Heart left ventricle (tissue), 16 donors: ENCODE measurements around the gene ARSG. TPM values are rescaled to one million over a fixed set of nuclear protein-coding genes. Genes with fewer than 3 reads are reported as not detected.
"Not testable (repeated sequence)": the region's sequence is repeated elsewhere in the genome, so short reads cannot be mapped to it uniquely, and the experiment has no call there.

ENCODE experiments used
- ATAC-seq, 4 donors: fragments of 200-7000 bp; cut with Tn5 transposase; one replicate each; pipeline ENCODE4 v1.9.1; 2020 to 2022; ENCODE audit warnings: moderate library complexity in 4 of 4, mild to moderate bottlenecking in 3 of 4, moderate number of reproducible peaks in 1 of 4
- DNase-seq, 5 donors: peaks; one replicate each; pipeline ENCODE4 v3.0.0-alpha.2; 2020
- H3K27ac ChIP-seq, 12 donors: fragments of 200-600 bp; sonication (generic) in 4 of 12; one replicate each; pipeline versions ENCODE4 v1.5.0 to v1.8.0; 2016 to 2022; ENCODE audit warnings: mild to moderate bottlenecking in 2 of 12
- H3K27me3 ChIP-seq, 9 donors: fragments of 200-600 bp; sonication (generic) in 2 of 9; one replicate each; pipeline versions ENCODE4 v1.5.1 to v1.8.0; 2016 to 2022; ENCODE audit warnings: mild to moderate bottlenecking in 3 of 9
- H3K36me3 ChIP-seq, 9 donors: fragments of 200-600 bp; sonication (generic) in 2 of 9; one replicate each; pipeline versions ENCODE4 v1.5.0 to v1.8.0; 2018 to 2022; ENCODE audit warnings: mild to moderate bottlenecking in 2 of 9
- H3K4me1 ChIP-seq, 12 donors: fragments of 200-600 bp; sonication (generic) in 4 of 12; one replicate each; pipeline versions ENCODE4 v1.5.0 to v1.8.0; 2016 to 2022; ENCODE audit warnings: mild to moderate bottlenecking in 3 of 12
- H3K4me3 ChIP-seq, 12 donors: fragments of 200-600 bp; sonication (generic) in 4 of 12; one replicate each; pipeline versions ENCODE4 v1.5.0 to v1.8.0; 2017 to 2022; ENCODE audit warnings: mild to moderate bottlenecking in 9 of 12, moderate library complexity in 4 of 12
- H3K9me3 ChIP-seq, 12 donors: fragments of 200-600 bp; sonication (generic) in 4 of 12; one replicate each; pipeline versions ENCODE4 v1.5.0 to v1.8.0; 2016 to 2022; ENCODE audit warnings: mild to moderate bottlenecking in 1 of 12
- POLR2A ChIP-seq, 2 donors: fragments of 450-650 bp; IDR thresholded peaks; one replicate each; pipeline ENCODE4 v1.6.1; 2017; ENCODE audit warnings: antibody characterized with exemption in 2 of 2, mild to moderate bottlenecking in 2 of 2, moderate library complexity in 2 of 2
- WGBS, 4 donors: extraction: QIAGEN DNeasy Blood & Tissue Kit in 2 of 4; methylation state at CpG; one replicate each; pipeline versions ENCODE4 v1.1.5 to v1.1.7; 2013 to 2018; 5-methylcytosine and 5-hydroxymethylcytosine counted together
- intact Hi-C, 10 donors: fragments of 100-400 bp; cut with DNase I; formaldehyde crosslinking; loops; one replicate each; pipeline versions ENCODE4 v1.11.1 to v1.14.2; 2022
- polyA plus RNA-seq, 2 donors: library from polyadenylated mRNA; stranded (reverse); fragments of 200-250 nt; gene quantifications; one replicate each; pipeline ENCODE4 v1.2.3, GENCODE V29; 2013
- total RNA-seq, 9 donors: library from RNA; depleted of rRNA in 2 of 9; stranded (reverse); fragments of >200 nt in 2 of 9; fragmentation: NEBNext Ultra II Directional in 3 of 9; extraction: Animal tissue kit (Norgen Biotek cat#: 25700) in 3 of 9; gene quantifications; one replicate each; pipeline versions ENCODE4 v1.1.0 to v1.2.4, GENCODE V29; 2016 to 2023
- TF ChIP-seq, protein P1 (sequence below), 12 donors: fragments of 200-600 bp; sonication (generic) in 4 of 12; IDR thresholded peaks; one replicate each; pipeline versions ENCODE4 v1.5.0 to v1.8.0; 2018 to 2022; ENCODE audit warnings: antibody characterized with exemption in 12 of 12, mild to moderate bottlenecking in 5 of 12
- donor health status: ischemic (EF 13 %, LVEDD 7.1; RV severe dilation, severe dysfunction).
- donor health status: healthy with polysubstance abuse.
- donor health status: DM: no; HTN: yes; CAD: no.
- donor health status: DM: no; HTN: no; CAD: no.
- donor health status: ischemic (EF 25% LVEDD 6.9; RV normal size, moderate dysfunction).
- donor health status: ischemic (EF 25% LVEDD 5.7; RV mildly dilated, moderate dysfunction).
- donor health status: healthy.
- donor health status: DM: yes; HTN: yes; CAD: no.
- donor health status: ischemic (EF 35%, LVEDD 5.7; RV mildly dilated, moderate dysfunction).
- donor health status: nonischemic (EF 11% LVEDD 7.7; RV severe dilation, severe dysfunction).
- donor health status: DM: yes; HTN: yes; CAD: no.
- donor health status: PGD.
- donor health status: ischemic (EF 29% LVEDD 5.4; RV normal size, mild dysfunction).
- donor health status: nonischemic (EF 23%, LVEDD 6.1; RV moderate dilation, normal function).

Gene ARSG
- total and polyA plus RNA-seq, 11 donors, result 1.2 to 4.9 (median 3.3) TPM

GRCh38 chr17:68401288-68401687 lies 110.0 kb downstream of the ARSG start:
- Histone ChIP-seq H3K9me3 (peaks cover 0 to 20% (median 6%) of the 10 kb centered on the region in 12 donors), H3K36me3 (no peaks in the 10 kb centered on the region), H3K27me3 (no peaks in the 10 kb centered on the region), H3K27ac (no peak overlapping the region), H3K4me3 (no peak overlapping the region), H3K4me1 (peaks cover 0 to 19% (median 11%) of the 10 kb centered on the region in 12 donors)
- DNase-seq (no peak), ATAC-seq (no peak)
- 93 to 96% (median 95%) methylated on average over 6 to 7 of the region's 7 CpGs for WGBS, 4 donors
- TF ChIP-seq, protein P1, sequence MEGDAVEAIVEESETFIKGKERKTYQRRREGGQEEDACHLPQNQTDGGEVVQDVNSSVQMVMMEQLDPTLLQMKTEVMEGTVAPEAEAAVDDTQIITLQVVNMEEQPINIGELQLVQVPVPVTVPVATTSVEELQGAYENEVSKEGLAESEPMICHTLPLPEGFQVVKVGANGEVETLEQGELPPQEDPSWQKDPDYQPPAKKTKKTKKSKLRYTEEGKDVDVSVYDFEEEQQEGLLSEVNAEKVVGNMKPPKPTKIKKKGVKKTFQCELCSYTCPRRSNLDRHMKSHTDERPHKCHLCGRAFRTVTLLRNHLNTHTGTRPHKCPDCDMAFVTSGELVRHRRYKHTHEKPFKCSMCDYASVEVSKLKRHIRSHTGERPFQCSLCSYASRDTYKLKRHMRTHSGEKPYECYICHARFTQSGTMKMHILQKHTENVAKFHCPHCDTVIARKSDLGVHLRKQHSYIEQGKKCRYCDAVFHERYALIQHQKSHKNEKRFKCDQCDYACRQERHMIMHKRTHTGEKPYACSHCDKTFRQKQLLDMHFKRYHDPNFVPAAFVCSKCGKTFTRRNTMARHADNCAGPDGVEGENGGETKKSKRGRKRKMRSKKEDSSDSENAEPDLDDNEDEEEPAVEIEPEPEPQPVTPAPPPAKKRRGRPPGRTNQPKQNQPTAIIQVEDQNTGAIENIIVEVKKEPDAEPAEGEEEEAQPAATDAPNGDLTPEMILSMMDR (IDR thresholded peaks at IDR 0.05), result no peak
- no peak for TF ChIP-seq POLR2A (IDR thresholded peaks at IDR 0.05)
- intact Hi-C loops, result loop anchor here in 1 of 10 donors (5.0 kb wide), 1 partner anchor 139 kb away; no protein-coding TSS in a partner anchor

GRCh38 chr17:68403122-68403521 lies 111.8 kb downstream of the ARSG start:
- H3K27ac ChIP-seq, result no peak overlapping the region
- no peak for ATAC-seq
- DNase-seq, result no peak
- no peak for TF ChIP-seq POLR2A (IDR thresholded peaks at IDR 0.05)
- TF ChIP-seq, protein P1 (IDR thresholded peaks at IDR 0.05), result no peak
- WGBS, 4 donors, result 68 to 84% (median 71%) methylated on average over 1 of the region's 1 CpG
- no peak overlapping the region for H3K4me3 ChIP-seq
- H3K36me3 ChIP-seq, result no peaks in the 10 kb centered on the region
- peaks cover 0 to 19% (median 9%) of the 10 kb centered on the region in 12 donors for H3K4me1 ChIP-seq
- no peaks in the 10 kb centered on the region for H3K27me3 ChIP-seq
- intact Hi-C loops, result loop anchor here in 1 of 10 donors (5.0 kb wide), 1 partner anchor 141 kb away; no protein-coding TSS in a partner anchor
- peaks cover 0 to 30% (median 6%) of the 10 kb centered on the region in 12 donors for H3K9me3 ChIP-seq

DNA sequence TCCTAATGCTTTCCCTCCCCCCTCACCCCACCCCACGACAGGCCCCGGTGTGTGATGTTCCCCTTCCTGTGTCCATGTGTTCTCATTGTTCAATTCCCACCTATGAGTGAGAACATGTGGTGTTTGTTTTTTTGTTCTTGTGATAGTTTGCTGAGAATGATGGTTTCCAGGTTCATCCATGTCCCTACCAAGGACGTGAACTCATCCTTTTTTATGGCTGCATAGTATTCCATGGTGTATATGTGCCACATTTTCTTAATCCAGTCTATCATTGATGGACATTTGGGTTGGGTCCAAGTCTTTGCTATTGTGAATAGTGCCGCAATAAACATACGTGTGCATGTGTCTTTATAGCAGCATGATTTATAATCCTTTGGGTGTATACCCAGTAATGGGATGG lies 112.5 kb downstream of the ARSG start:
- H3K27me3 ChIP-seq, H3K36me3 ChIP-seq, ATAC-seq, DNase-seq, H3K27ac ChIP-seq, H3K4me3 ChIP-seq: not testable (repeated sequence)
- WGBS, 4 donors, result 88 to 94% (median 93%) methylated on average over 5 of the region's 5 CpGs
- peaks cover 0 to 16% (median 6%) of the 10 kb centered on the region in 12 donors for H3K4me1 ChIP-seq
- H3K9me3 ChIP-seq, result peaks cover 0 to 30% (median 6%) of the 10 kb centered on the region in 12 donors
- intact Hi-C loops, result loop anchor here in 1 of 10 donors (5.0 kb wide), 1 partner anchor 142 kb away; no protein-coding TSS in a partner anchor

DNA sequence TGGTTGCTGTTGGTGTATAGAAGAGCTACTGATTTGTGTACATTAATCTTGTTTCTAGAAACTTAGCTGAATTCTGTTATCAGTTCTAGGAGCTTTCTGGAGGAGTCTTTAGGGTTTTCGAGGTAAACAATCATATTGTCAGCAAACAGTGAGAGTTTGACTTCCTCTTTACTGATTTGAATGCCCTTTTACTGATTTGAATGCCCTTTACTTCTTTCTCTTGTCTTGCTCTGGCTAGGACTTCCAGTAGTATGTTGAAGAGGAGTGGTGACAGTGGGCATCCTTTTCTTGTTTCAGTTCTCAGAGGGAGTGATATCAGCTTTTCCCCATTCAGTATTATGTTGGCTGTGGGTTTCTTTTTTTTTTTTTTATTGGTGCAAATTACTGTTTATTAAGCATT lies 116.4 kb downstream of the ARSG start:
- ATAC-seq, H3K36me3 ChIP-seq, H3K4me3 ChIP-seq, H3K4me1 ChIP-seq, intact Hi-C loops, H3K27ac ChIP-seq, DNase-seq, H3K27me3 ChIP-seq: not testable (repeated sequence)
- 72 to 81% (median 78%) methylated on average over 1 of the region's 1 CpG for WGBS, 4 donors
- H3K9me3 ChIP-seq, result peaks cover 0 to 30% (median 6%) of the 10 kb centered on the region in 12 donors

- DNase-seq, result peak in 2 of 5 donors; percentile 34 to 47
- H3K27ac ChIP-seq, result peak overlapping the region in 3 of 12 donors; percentile 18 to 37 (median 28)
These were observed 122.6 kb downstream of the ARSG start for GRCh38 chr17:68413597-68414560.

DNA sequence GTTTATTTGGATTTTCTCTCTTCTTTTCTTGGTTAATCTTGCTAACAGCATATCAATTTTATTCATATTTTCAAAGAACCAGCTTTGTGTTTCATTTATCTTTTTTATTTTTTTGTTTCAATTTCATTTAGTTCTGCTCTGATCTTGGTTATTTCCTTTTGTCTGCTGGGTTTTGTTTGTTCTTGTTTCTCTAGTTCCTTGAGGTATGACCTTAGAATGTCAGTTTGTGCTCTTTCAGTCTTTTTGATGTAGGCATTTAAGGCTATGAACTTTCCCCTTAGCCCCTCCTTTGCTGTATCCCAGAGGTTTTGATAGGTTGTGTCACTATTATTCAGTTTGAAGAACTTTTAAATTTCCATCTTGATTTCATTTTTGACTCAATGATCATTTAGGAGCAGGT lies 123.6 kb downstream of the ARSG start:
- H3K4me3 ChIP-seq, DNase-seq, intact Hi-C loops, H3K27me3 ChIP-seq, ATAC-seq, H3K27ac ChIP-seq: not testable (repeated sequence)
- H3K36me3 ChIP-seq, result peaks cover 0 to 12% (median 8%) of the 10 kb centered on the region in 9 donors
- H3K9me3 ChIP-seq, result peaks cover 0 to 26% (median 4%) of the 10 kb centered on the region in 12 donors
- peaks cover 0 to 14% (median 0%) of the 10 kb centered on the region in 12 donors for H3K4me1 ChIP-seq

More at GRCh38 chr17:68413597-68414560, 122.6 kb downstream of the ARSG start:
- intact Hi-C loops, H3K27me3 ChIP-seq, ATAC-seq, H3K36me3 ChIP-seq: not testable (repeated sequence)
- Histone ChIP-seq H3K4me3 (peak overlapping the region; percentile 12 to 60 (median 46)), H3K4me1 (peaks cover 0 to 14% (median 0%) of the 10 kb centered on the region in 12 donors), H3K9me3 (peaks cover 0 to 26% (median 4%) of the 10 kb centered on the region in 12 donors)
- WGBS, 4 donors, result 5 to 15% (median 12%) methylated on average over 23 to 34 of the region's 34 CpGs
